ENCODE data around the gene UQCR10. TPM values are rescaled to one million over a fixed set of nuclear protein-coding genes. Genes with fewer than 3 reads are reported as not detected.

The UQCR10 gene
- polyA plus RNA-seq, 3 donors, result 135 to 165 (median 142) TPM

GRCh38 chr22:29810216-29810615 is 43.0 kb downstream of the UQCR10 start:
- no peak for DNase-seq (ENCODE audit: extremely low read depth in 1 of 11, low read depth in 9 of 11, low spot score in 4 of 11)

- no peak for DNase-seq (ENCODE audit: extremely low read depth in 1 of 11, low read depth in 9 of 11, low spot score in 4 of 11)
These were observed 44.2 kb downstream of the UQCR10 start for GRCh38 chr22:29811377-29811776.

- DNase-seq (ENCODE audit: extremely low read depth in 1 of 11, low read depth in 9 of 11, low spot score in 4 of 11), result no peak
These were observed 46.0 kb downstream of the UQCR10 start for GRCh38 chr22:29813126-29813525.

GRCh38 chr22:29813563-29813962 is 46.4 kb downstream of the UQCR10 start:
- DNase-seq (ENCODE audit: extremely low read depth in 1 of 11, low read depth in 9 of 11, low spot score in 4 of 11), result no peak

GRCh38 chr22:29814003-29814402 is 46.8 kb downstream of the UQCR10 start:
- no peak for DNase-seq (ENCODE audit: extremely low read depth in 1 of 11, low read depth in 9 of 11, low spot score in 4 of 11)

GRCh38 chr22:29815580-29815979 is 48.4 kb downstream of the UQCR10 start:
- no peak for DNase-seq (ENCODE audit: extremely low read depth in 1 of 11, low read depth in 9 of 11, low spot score in 4 of 11)

GRCh38 chr22:29816128-29816527 is 49.0 kb downstream of the UQCR10 start:
- DNase-seq (ENCODE audit: extremely low read depth in 1 of 11, low read depth in 9 of 11, low spot score in 4 of 11), result no peak

- DNase-seq (ENCODE audit: extremely low read depth in 1 of 11, low read depth in 9 of 11, low spot score in 4 of 11), result no peak
These were observed 49.4 kb downstream of the UQCR10 start for GRCh38 chr22:29816539-29816938.

GRCh38 chr22:29816980-29817379 is 49.8 kb downstream of the UQCR10 start:
- no peak for DNase-seq (ENCODE audit: extremely low read depth in 1 of 11, low read depth in 9 of 11, low spot score in 4 of 11)

- DNase-seq (ENCODE audit: extremely low read depth in 1 of 11, low read depth in 9 of 11, low spot score in 4 of 11), result no peak
These were observed 50.6 kb downstream of the UQCR10 start for GRCh38 chr22:29817724-29818123.

- DNase-seq (ENCODE audit: extremely low read depth in 1 of 11, low read depth in 9 of 11, low spot score in 4 of 11), result no peak
These were observed 52.3 kb downstream of the UQCR10 start for GRCh38 chr22:29819501-29819900.

Other genes with a start within 250 kb of the UQCR10 start
- 10 to 100 TPM; 31.6 to 34.2 (median 31.7) TPM for gene THOC5, start 213.6 kb upstream of the UQCR10 start, polyA plus RNA-seq (ENCODE audit: insufficient read length in 3 of 3)
- 100 to 1,000 TPM; 132 to 170 (median 164) TPM for gene NIPSNAP1, start 186.3 kb upstream of the UQCR10 start, polyA plus RNA-seq (ENCODE audit: insufficient read length in 3 of 3)
- 10 to 100 TPM; 27.2 to 29.6 (median 29.3) TPM for gene NF2, start 163.7 kb upstream of the UQCR10 start, polyA plus RNA-seq (ENCODE audit: insufficient read length in 3 of 3)
- under 1 TPM in 2 of 3 donors, not detected in 1; 0.11 to 0.27 TPM for gene CABP7, start 47.4 kb upstream of the UQCR10 start, polyA plus RNA-seq (ENCODE audit: insufficient read length in 3 of 3)
- gene ZMAT5, start 362 bp upstream of the UQCR10 start, polyA plus RNA-seq (ENCODE audit: insufficient read length in 3 of 3), result 10 to 100 TPM; 23.5 to 27.7 (median 25.0) TPM
- 10 to 100 TPM; 35.9 to 54.5 (median 45.7) TPM for gene ASCC2, start 70.9 kb downstream of the UQCR10 start, polyA plus RNA-seq (ENCODE audit: insufficient read length in 3 of 3)
- gene MTMR3, start 115.8 kb downstream of the UQCR10 start, polyA plus RNA-seq (ENCODE audit: insufficient read length in 3 of 3), result 10 to 100 TPM; 32.5 to 49.0 (median 33.9) TPM

Data from renal cortex interstitium (tissue), 11 donors.